Measurements from ENCODE around the gene MIER2. TPM values are rescaled to one million over a fixed set of nuclear protein-coding genes. Genes with fewer than 3 reads are reported as not detected.

MIER2 gene
- polyA plus RNA-seq, 2 donors = 13.0 to 13.9 TPM

DNA sequence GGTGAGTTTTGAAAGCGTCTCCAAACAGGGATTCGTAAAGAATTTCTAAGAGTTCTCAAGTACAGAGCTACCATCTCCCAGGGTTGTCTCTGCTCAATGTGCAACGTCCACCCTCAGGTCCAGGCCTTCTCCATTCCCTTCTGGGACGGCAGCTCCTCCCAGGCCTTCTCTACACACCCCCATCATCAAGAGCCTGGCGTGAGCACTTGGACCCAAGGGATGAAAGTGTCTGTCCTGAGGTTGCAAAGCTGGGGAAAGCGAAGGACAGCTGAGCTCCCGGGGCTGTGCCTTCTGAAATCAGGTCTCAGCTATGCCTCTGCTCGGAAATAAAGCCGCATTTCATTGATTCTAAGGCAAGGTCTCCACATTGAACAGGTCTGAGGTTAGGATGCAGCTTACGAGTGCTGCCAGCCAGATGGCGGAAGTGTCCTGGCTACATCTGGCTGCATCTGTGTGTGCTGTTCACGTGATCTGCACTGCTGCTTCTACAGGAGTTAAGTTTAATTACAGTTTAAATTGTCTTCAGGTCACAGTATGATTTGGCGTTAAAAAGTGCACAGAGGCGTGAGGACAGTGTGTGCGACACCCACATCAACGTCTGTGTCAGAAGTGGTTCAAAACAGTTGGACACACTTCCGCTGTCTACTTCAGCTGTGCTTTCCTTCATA is 27.0 kb upstream of the MIER2 start:
- Histone ChIP-seq H3K27me3 (ENCODE audit: control insufficient read depth in 1 of 2, insufficient read depth in 2 of 2, low read length in 2 of 2) (no peaks in the 10 kb centered on the region), H3K4me3 (ENCODE audit: low read depth in 1 of 2, low read length in 2 of 2) (no peak overlapping the region), H3K27ac (ENCODE audit: low read depth in 2 of 2, low read length in 1 of 2) (no peak overlapping the region), H3K36me3 (ENCODE audit: control insufficient read depth in 2 of 2, insufficient read depth in 2 of 2, low read length in 1 of 2) (no peaks in the 10 kb centered on the region), H3K4me1 (ENCODE audit: control insufficient read depth in 2 of 2, insufficient read depth in 2 of 2, low read length in 1 of 2) (peaks cover 5 to 15% of the 10 kb centered on the region in 2 donors), H3K9me3 (ENCODE audit: control insufficient read depth in 2 of 2, insufficient read depth in 1 of 2, low read depth in 1 of 2, low read length in 1 of 2) (no peaks in the 10 kb centered on the region)
- WGBS, 2 donors = 61 to 65% methylated on average over 17 of the region's 17 CpGs

DNA sequence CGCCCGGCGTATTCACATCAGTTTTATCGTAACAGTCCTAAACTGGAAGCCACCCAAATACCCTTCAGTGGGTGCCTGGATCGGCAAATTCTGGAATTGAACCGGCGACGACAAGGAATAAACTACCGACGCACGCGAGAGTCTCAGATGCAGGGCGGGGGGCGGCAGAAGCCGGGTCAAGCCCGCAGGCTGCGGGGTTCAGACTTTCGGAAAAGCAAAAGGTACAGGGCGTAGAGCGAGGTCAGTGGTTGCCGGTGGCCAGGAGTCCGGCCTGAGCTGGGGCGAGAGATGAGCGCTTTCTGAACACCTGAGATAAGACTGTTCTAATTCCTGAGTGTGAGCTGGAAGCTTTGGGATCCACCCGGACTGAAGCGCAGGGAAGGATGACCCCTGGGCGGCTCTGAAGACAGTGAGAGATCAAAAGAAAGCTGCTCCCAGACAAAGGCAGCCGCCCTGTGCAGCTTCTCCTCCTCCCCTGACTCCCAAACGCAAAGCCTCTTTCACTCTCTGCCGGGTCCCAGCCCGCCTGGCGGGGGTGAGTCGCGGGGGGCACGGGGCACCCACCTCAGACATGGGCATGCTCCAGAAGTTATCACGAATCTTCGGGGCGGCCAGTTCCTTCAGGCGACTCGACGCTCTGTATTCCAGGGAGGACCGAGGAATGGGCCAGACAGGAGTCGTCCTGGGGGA is 26.2 kb upstream of the MIER2 start:
- H3K27ac ChIP-seq (ENCODE audit: low read depth in 2 of 2, low read length in 1 of 2) = no peak overlapping the region
- no peak overlapping the region for H3K4me3 ChIP-seq (ENCODE audit: low read depth in 1 of 2, low read length in 2 of 2)
- 88 to 92% methylated on average over 43 of the region's 43 CpGs for WGBS, 2 donors
- no peaks in the 10 kb centered on the region for H3K36me3 ChIP-seq (ENCODE audit: control insufficient read depth in 2 of 2, insufficient read depth in 2 of 2, low read length in 1 of 2)
- H3K4me1 ChIP-seq (ENCODE audit: control insufficient read depth in 2 of 2, insufficient read depth in 2 of 2, low read length in 1 of 2) = peaks cover 5 to 15% of the 10 kb centered on the region in 2 donors
- no peaks in the 10 kb centered on the region for H3K27me3 ChIP-seq (ENCODE audit: control insufficient read depth in 1 of 2, insufficient read depth in 2 of 2, low read length in 2 of 2)
- no peaks in the 10 kb centered on the region for H3K9me3 ChIP-seq (ENCODE audit: control insufficient read depth in 2 of 2, insufficient read depth in 1 of 2, low read depth in 1 of 2, low read length in 1 of 2)

DNA sequence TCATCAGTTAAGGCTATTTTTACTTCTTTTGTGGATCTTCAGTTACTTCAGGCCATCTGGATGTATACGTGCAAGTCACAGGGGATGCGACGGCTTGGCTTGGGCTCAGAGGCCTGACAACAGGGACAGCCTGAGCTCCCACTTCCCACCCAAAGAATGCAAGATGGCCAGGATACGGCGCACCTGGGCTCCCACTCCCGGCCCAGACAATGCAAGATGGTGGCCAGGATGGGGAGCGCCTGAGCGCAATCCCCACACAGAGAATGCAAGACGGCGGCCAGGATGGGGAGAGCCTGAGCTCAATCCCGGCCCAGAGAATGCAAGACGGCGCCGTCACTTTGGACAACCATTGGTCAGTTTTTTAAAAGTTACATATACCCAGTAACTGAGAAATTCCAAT is 25.3 kb upstream of the MIER2 start:
- H3K27ac ChIP-seq (ENCODE audit: low read depth in 2 of 2, low read length in 1 of 2) = no peak overlapping the region
- H3K27me3 ChIP-seq (ENCODE audit: control insufficient read depth in 1 of 2, insufficient read depth in 2 of 2, low read length in 2 of 2) = no peaks in the 10 kb centered on the region
- peaks cover 5 to 15% of the 10 kb centered on the region in 2 donors for H3K4me1 ChIP-seq (ENCODE audit: control insufficient read depth in 2 of 2, insufficient read depth in 2 of 2, low read length in 1 of 2)
- WGBS, 2 donors = 94 to 95% methylated on average over 14 of the region's 14 CpGs
- no peaks in the 10 kb centered on the region for H3K36me3 ChIP-seq (ENCODE audit: control insufficient read depth in 2 of 2, insufficient read depth in 2 of 2, low read length in 1 of 2)
- no peaks in the 10 kb centered on the region for H3K9me3 ChIP-seq (ENCODE audit: control insufficient read depth in 2 of 2, insufficient read depth in 1 of 2, low read depth in 1 of 2, low read length in 1 of 2)
- H3K4me3 ChIP-seq (ENCODE audit: low read depth in 1 of 2, low read length in 2 of 2) = no peak overlapping the region

DNA sequence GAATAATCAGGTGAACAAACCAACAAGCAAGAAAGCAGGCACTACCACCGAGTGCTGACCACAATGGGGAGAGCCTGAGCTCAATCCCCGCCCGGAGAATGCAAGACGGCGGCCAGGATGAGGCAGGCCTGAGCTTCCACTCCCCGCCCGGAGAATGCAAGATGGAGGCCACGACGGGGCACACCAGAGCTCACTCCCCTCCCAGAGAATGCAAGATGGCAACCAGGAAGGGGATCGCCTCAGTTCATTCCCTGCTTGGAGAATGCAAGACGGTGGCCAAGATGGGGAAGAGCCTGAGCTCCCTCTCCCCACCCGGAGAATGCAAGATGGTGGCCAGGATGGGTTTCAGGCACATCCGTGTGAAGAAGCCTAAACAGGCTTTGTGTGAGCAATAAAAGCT is 24.7 kb upstream of the MIER2 start:
- Histone ChIP-seq H3K4me3 (ENCODE audit: low read depth in 1 of 2, low read length in 2 of 2) (no peak overlapping the region), H3K4me1 (ENCODE audit: control insufficient read depth in 2 of 2, insufficient read depth in 2 of 2, low read length in 1 of 2) (peaks cover 5 to 11% of the 10 kb centered on the region in 2 donors), H3K9me3 (ENCODE audit: control insufficient read depth in 2 of 2, insufficient read depth in 1 of 2, low read depth in 1 of 2, low read length in 1 of 2) (no peaks in the 10 kb centered on the region), H3K27me3 (ENCODE audit: control insufficient read depth in 1 of 2, insufficient read depth in 2 of 2, low read length in 2 of 2) (no peaks in the 10 kb centered on the region), H3K27ac (ENCODE audit: low read depth in 2 of 2, low read length in 1 of 2) (no peak overlapping the region), H3K36me3 (ENCODE audit: control insufficient read depth in 2 of 2, insufficient read depth in 2 of 2, low read length in 1 of 2) (no peaks in the 10 kb centered on the region)
- 91 to 92% methylated on average over 13 of the region's 13 CpGs for whole genome bisulfite sequencing, 2 donors

DNA sequence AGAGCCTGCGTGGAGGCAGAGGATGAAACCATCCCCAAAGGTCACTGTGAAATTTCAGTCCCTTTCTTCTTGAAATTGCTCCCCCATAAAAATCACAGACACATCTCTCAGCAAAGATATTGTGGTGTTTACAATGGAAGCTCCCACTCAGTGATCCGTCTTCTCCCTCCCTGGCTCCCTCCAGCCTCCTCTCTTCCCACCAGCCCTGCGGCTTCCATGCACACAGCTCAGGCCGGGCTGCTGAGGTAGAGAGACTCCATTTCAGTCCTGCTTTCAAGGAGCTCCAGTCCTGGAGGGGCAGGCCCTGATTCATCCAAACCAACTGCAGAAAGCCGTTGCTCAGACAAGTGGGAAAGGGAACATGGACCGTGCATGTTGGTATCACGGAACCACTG is 24.0 kb upstream of the MIER2 start:
- H3K9me3 ChIP-seq (ENCODE audit: control insufficient read depth in 2 of 2, insufficient read depth in 1 of 2, low read depth in 1 of 2, low read length in 1 of 2) = no peaks in the 10 kb centered on the region
- WGBS, 2 donors = 75 to 83% methylated on average over 7 of the region's 7 CpGs
- no peak overlapping the region for H3K27ac ChIP-seq (ENCODE audit: low read depth in 2 of 2, low read length in 1 of 2)
- no peaks in the 10 kb centered on the region for H3K27me3 ChIP-seq (ENCODE audit: control insufficient read depth in 1 of 2, insufficient read depth in 2 of 2, low read length in 2 of 2)
- H3K36me3 ChIP-seq (ENCODE audit: control insufficient read depth in 2 of 2, insufficient read depth in 2 of 2, low read length in 1 of 2) = no peaks in the 10 kb centered on the region
- peaks cover 0 to 5% of the 10 kb centered on the region in 2 donors for H3K4me1 ChIP-seq (ENCODE audit: control insufficient read depth in 2 of 2, insufficient read depth in 2 of 2, low read length in 1 of 2)
- H3K4me3 ChIP-seq (ENCODE audit: low read depth in 1 of 2, low read length in 2 of 2) = no peak overlapping the region

DNA sequence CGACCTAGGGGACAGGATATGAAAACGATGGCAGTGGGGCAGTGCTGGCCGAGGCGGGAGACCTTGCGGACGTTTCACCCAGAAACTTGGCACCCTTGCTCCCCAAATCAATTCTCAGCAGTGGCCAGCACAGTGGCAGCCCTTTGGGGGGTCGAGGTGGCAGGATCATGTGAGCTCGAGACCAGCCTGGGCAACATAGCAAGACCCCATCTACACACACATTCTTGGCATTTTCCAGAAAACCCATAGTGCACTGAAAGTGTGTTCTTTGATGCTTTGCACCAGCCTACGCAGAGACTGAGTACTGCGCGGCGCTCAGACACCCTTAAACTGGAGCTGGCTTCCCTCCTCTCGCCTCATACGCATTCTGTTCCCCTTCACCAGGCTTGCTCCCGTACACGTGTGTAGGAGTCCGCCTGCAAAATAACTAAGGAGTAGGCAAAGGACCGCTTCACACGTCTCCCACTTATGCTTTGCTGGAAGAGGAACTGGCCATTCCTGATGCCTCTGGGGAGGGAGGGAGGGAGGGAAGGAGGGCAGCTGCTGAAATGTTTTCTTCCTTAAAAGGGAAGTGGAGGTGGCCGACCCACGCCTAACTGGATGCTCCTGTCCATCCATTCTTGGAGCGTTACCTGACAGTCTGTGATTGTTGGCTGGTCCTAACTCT is 23.5 kb upstream of the MIER2 start:
- H3K27ac ChIP-seq (ENCODE audit: low read depth in 2 of 2, low read length in 1 of 2) = no peak overlapping the region
- H3K27me3 ChIP-seq (ENCODE audit: control insufficient read depth in 1 of 2, insufficient read depth in 2 of 2, low read length in 2 of 2) = no peaks in the 10 kb centered on the region
- no peaks in the 10 kb centered on the region for H3K9me3 ChIP-seq (ENCODE audit: control insufficient read depth in 2 of 2, insufficient read depth in 1 of 2, low read depth in 1 of 2, low read length in 1 of 2)
- H3K4me3 ChIP-seq (ENCODE audit: low read depth in 1 of 2, low read length in 2 of 2) = no peak overlapping the region
- H3K4me1 ChIP-seq (ENCODE audit: control insufficient read depth in 2 of 2, insufficient read depth in 2 of 2, low read length in 1 of 2) = no peaks in the 10 kb centered on the region
- WGBS, 2 donors = 74% methylated on average over 22 of the region's 22 CpGs
- no peaks in the 10 kb centered on the region for H3K36me3 ChIP-seq (ENCODE audit: control insufficient read depth in 2 of 2, insufficient read depth in 2 of 2, low read length in 1 of 2)

DNA sequence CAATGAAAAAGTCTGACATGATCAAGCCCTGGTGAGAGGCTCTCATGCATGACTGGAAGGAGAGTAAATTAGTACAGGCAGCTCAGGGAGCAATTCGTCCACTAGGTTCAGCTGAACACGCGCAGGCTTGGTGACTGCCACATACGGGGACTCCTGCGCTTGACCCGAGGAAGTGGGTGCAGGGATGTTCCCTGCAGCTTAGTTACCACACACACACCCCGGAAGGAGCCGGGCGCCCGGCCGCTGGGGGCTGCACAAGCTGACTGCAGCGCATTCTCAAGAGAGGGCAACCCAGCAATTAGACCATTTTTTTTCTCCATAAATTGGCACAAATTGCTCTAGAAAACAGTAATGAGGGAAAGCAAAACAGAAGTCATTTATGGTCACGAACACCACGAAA is 23.0 kb upstream of the MIER2 start:
- no peak overlapping the region for H3K27ac ChIP-seq (ENCODE audit: low read depth in 2 of 2, low read length in 1 of 2)
- H3K4me3 ChIP-seq (ENCODE audit: low read depth in 1 of 2, low read length in 2 of 2) = no peak overlapping the region
- no peaks in the 10 kb centered on the region for H3K27me3 ChIP-seq (ENCODE audit: control insufficient read depth in 1 of 2, insufficient read depth in 2 of 2, low read length in 2 of 2)
- H3K4me1 ChIP-seq (ENCODE audit: control insufficient read depth in 2 of 2, insufficient read depth in 2 of 2, low read length in 1 of 2) = no peaks in the 10 kb centered on the region
- H3K36me3 ChIP-seq (ENCODE audit: control insufficient read depth in 2 of 2, insufficient read depth in 2 of 2, low read length in 1 of 2) = no peaks in the 10 kb centered on the region
- WGBS, 2 donors = 87 to 89% methylated on average over 14 of the region's 14 CpGs
- H3K9me3 ChIP-seq (ENCODE audit: control insufficient read depth in 2 of 2, insufficient read depth in 1 of 2, low read depth in 1 of 2, low read length in 1 of 2) = no peaks in the 10 kb centered on the region

DNA sequence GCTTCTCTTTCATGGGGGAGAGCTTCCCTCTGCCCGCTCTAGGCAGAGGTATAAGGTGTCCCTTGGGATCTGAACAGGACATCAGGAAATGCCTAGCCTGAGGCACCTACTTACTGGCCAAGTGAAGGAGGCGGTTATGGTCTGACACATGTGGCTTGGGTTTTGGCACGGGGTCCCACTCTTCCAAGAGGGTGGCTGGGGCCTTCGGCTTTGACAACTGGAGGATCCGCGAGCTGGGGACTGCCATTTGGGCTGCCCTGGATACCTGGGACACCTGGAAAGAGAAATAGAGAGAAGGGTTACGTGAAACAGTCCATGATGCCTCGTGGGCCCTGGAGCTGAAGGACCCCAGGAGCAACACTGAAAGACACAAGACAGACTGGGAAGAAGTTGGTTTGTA is 22.4 kb upstream of the MIER2 start:
- Histone ChIP-seq H3K9me3 (ENCODE audit: control insufficient read depth in 2 of 2, insufficient read depth in 1 of 2, low read depth in 1 of 2, low read length in 1 of 2) (no peaks in the 10 kb centered on the region), H3K36me3 (ENCODE audit: control insufficient read depth in 2 of 2, insufficient read depth in 2 of 2, low read length in 1 of 2) (no peaks in the 10 kb centered on the region), H3K27me3 (ENCODE audit: control insufficient read depth in 1 of 2, insufficient read depth in 2 of 2, low read length in 2 of 2) (no peaks in the 10 kb centered on the region), H3K27ac (ENCODE audit: low read depth in 2 of 2, low read length in 1 of 2) (no peak overlapping the region), H3K4me1 (ENCODE audit: control insufficient read depth in 2 of 2, insufficient read depth in 2 of 2, low read length in 1 of 2) (no peaks in the 10 kb centered on the region), H3K4me3 (ENCODE audit: low read depth in 1 of 2, low read length in 2 of 2) (no peak overlapping the region)
- WGBS, 2 donors = 91 to 93% methylated on average over 8 of the region's 8 CpGs

DNA sequence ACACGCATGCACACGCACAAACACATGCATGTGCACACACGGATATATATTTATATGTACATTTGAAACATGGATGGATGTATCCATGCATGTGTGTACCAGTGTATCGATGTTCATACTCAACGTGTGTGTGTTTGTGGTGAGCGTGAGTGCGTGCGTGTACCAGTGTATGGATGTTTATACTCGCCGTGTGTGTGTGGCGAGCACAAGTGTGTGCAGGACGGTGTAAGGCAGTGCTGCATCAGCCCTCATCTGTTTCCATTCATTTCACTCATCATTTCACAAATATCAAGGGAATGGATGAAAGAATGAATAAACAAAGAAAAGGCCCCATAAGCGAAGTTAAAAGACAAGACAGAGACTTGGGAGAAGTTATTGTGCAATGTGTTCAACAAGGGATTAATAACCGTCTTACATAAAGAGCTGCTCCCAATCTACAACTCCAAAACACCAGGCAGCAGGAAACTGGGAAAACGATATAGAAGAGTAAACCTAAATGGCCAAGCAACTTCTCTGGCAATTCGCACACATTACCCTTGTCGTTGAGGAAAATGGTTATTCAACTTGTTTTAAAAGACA is 21.7 kb upstream of the MIER2 start:
- WGBS, 2 donors = 88 to 89% methylated on average over 17 of the region's 17 CpGs
- H3K4me3 ChIP-seq (ENCODE audit: low read depth in 1 of 2, low read length in 2 of 2) = no peak overlapping the region
- no peaks in the 10 kb centered on the region for H3K9me3 ChIP-seq (ENCODE audit: control insufficient read depth in 2 of 2, insufficient read depth in 1 of 2, low read depth in 1 of 2, low read length in 1 of 2)
- H3K27ac ChIP-seq (ENCODE audit: low read depth in 2 of 2, low read length in 1 of 2) = no peak overlapping the region
- H3K4me1 ChIP-seq (ENCODE audit: control insufficient read depth in 2 of 2, insufficient read depth in 2 of 2, low read length in 1 of 2) = no peaks in the 10 kb centered on the region
- H3K27me3 ChIP-seq (ENCODE audit: control insufficient read depth in 1 of 2, insufficient read depth in 2 of 2, low read length in 2 of 2) = no peaks in the 10 kb centered on the region
- H3K36me3 ChIP-seq (ENCODE audit: control insufficient read depth in 2 of 2, insufficient read depth in 2 of 2, low read length in 1 of 2) = no peaks in the 10 kb centered on the region
